OCI-LY3 (cell line): Measurements from ENCODE around the gene CNTNAP2.

Source experiments
- H2AFZ ChIP-seq: fragments of 200-600, 300-600 bp; shearing (Covaris generic); 2 replicates; pipeline ENCODE4 v1.6.0; 2014; ENCODE audit warnings: antibody characterized with exemption, low read depth, low read length
- H3K27ac ChIP-seq: fragments of 200-600, 300-600 bp; sonication (generic); 2 replicates; pipeline ENCODE4 v1.5.1; 2014; ENCODE audit warnings: mild to moderate bottlenecking, low read length, moderate library complexity, mixed read lengths
- H3K27me3 ChIP-seq: fragments of 200-600, 300-600 bp; sonication (generic); 2 replicates; pipeline ENCODE4 v1.6.1; 2014; ENCODE audit warnings: low read depth, low read length, mixed read lengths
- H3K36me3 ChIP-seq: fragments of 200-600, 300-600 bp; sonication (generic); replicated peaks from 2 replicates; pipeline ENCODE3; 2014; ENCODE audit warnings: low read depth, low read length, mixed read lengths
- H3K4me1 ChIP-seq: fragments of 300-600, 200-600 bp; sonication (generic); 2 replicates; pipeline ENCODE4 v1.6.1; 2014; ENCODE audit warnings: low read length, mixed read lengths
- H3K4me2 ChIP-seq: fragments of 200-600, 300-600 bp; sonication (generic); 2 replicates; pipeline ENCODE4 v1.6.1; 2014; ENCODE audit warnings: low read length, mixed read lengths
- H3K4me3 ChIP-seq: fragments of 300-600, 200-600 bp; sonication (generic); 2 replicates; pipeline ENCODE4 v1.5.1; 2014; ENCODE audit warnings: antibody characterized with exemption, mild to moderate bottlenecking, low read length, moderate library complexity
- H3K79me2 ChIP-seq: fragments of 300-600, 200-600 bp; shearing (Covaris generic); 2 replicates; pipeline ENCODE4 v1.6.1; 2014; ENCODE audit warnings: mild to moderate bottlenecking, low read length, mixed read lengths
- H3K9ac ChIP-seq: fragments of 300-600, 200-600 bp; shearing (Covaris generic); 2 replicates; pipeline ENCODE4 v1.6.0; 2014; ENCODE audit warnings: mild to moderate bottlenecking, low read length, moderate library complexity
- H3K9me3 ChIP-seq: fragments of 200-600, 300-600 bp; shearing (Covaris generic); 2 replicates; pipeline ENCODE4 v1.6.1; 2014; ENCODE audit warnings: low read length, mixed read lengths; ENCODE audit not compliant: insufficient read depth
- H4K20me1 ChIP-seq: fragments of 200-600, 300-600 bp; sonication (generic); 2 replicates; pipeline ENCODE4 v1.6.1; 2016; ENCODE audit warnings: low read length, mixed read lengths; ENCODE audit not compliant: insufficient read depth
- EZH2phosphoT487 ChIP-seq: fragments of 200-600 bp; shearing (Covaris generic); IDR thresholded peaks from 2 replicates; pipeline ENCODE4 v1.6.1; 2018; ENCODE audit warnings: antibody characterized with exemption, mixed run types, low read depth
- TF ChIP-seq, protein P1 (sequence below): fragments of 200-600, 300-600 bp; sonication (generic); IDR thresholded peaks from 2 replicates; pipeline ENCODE4 v1.5.1; 2014; ENCODE audit warnings: antibody characterized with exemption, low read length, low read depth

Gene CNTNAP2

DNA sequence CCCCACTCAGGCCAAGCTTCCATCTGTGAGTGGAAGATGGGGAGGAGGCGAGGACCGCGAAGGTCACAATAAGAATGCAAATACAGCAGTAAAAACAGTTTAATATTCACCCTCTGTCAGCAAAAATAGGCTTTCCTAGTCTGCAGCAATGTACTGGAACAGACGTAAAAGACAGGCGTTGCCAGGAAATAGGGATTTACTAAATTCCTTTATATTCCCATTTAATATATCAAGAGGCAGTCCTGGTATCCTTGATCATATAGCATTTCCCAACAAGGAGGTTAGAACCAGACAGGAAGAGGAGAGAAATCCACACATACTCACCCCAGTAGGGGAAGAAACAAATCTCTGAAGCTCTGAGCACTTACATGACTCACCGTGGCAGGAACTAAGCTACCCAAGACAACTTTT, 1419.1 kb downstream of the CNTNAP2 start:
- H2AFZ ChIP-seq, result no peak overlapping the region
- no peak overlapping the region for H3K4me3 ChIP-seq
- no peaks in the 10 kb centered on the region for H3K9me3 ChIP-seq
- H3K36me3 ChIP-seq, result no peaks in the 10 kb centered on the region
- no peaks in the 10 kb centered on the region for H3K79me2 ChIP-seq
- peaks cover 13% of the 10 kb centered on the region for H3K4me1 ChIP-seq
- no peaks in the 10 kb centered on the region for H4K20me1 ChIP-seq
- no peaks in the 10 kb centered on the region for H3K27me3 ChIP-seq
- no peak for TF ChIP-seq EZH2phosphoT487
- TF ChIP-seq, protein P1, sequence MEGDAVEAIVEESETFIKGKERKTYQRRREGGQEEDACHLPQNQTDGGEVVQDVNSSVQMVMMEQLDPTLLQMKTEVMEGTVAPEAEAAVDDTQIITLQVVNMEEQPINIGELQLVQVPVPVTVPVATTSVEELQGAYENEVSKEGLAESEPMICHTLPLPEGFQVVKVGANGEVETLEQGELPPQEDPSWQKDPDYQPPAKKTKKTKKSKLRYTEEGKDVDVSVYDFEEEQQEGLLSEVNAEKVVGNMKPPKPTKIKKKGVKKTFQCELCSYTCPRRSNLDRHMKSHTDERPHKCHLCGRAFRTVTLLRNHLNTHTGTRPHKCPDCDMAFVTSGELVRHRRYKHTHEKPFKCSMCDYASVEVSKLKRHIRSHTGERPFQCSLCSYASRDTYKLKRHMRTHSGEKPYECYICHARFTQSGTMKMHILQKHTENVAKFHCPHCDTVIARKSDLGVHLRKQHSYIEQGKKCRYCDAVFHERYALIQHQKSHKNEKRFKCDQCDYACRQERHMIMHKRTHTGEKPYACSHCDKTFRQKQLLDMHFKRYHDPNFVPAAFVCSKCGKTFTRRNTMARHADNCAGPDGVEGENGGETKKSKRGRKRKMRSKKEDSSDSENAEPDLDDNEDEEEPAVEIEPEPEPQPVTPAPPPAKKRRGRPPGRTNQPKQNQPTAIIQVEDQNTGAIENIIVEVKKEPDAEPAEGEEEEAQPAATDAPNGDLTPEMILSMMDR, result no peak
- no peak overlapping the region for H3K4me2 ChIP-seq
- no peak overlapping the region for H3K27ac ChIP-seq
- no peak overlapping the region for H3K9ac ChIP-seq

DNA sequence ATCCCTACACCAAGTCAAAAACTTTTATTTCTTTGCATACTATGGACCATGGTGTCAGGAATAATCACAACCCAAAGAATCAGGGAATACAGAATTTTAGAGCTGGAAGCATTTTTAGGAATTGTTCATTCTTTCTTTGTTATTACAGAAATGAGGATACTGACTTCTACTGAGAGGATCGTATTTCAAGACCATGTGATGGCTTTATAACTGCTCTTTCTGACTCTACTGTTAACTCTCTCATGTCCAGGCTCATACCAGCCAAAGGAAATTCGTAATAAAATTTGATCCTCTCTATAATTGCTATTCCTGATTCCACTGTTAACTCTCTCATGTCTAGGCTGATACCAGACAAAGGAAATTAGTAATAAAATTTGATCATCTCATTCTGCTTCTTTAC, 1423.1 kb downstream of the CNTNAP2 start:
- no peak overlapping the region for H3K4me2 ChIP-seq
- H3K36me3 ChIP-seq, result no peaks in the 10 kb centered on the region
- H2AFZ ChIP-seq, result no peak overlapping the region
- H3K4me1 ChIP-seq, result no peaks in the 10 kb centered on the region
- H3K9me3 ChIP-seq, result no peaks in the 10 kb centered on the region
- no peak overlapping the region for H3K4me3 ChIP-seq
- no peak overlapping the region for H3K9ac ChIP-seq
- H3K79me2 ChIP-seq, result no peaks in the 10 kb centered on the region
- TF ChIP-seq, protein P1, result no peak
- no peak for TF ChIP-seq EZH2phosphoT487
- no peaks in the 10 kb centered on the region for H4K20me1 ChIP-seq
- H3K27me3 ChIP-seq, result no peaks in the 10 kb centered on the region
- no peak overlapping the region for H3K27ac ChIP-seq

DNA sequence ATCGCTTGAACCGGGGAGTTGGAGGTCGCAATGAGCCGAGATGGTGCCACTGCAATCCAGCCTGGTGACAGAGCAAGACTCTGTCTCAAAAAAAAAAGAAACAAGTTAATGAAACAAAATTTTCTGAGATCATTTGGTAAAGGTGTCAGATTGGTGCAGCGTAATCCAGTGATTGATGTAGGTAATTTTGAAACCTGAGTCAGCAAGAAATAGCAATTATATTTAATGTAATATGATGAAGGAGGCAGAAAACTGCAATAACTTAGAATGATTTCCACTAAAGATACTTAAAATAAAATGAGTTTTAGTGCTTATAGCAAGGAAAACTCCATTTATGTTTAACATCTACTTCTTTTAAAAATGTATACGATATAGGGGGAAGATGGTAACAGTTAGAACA, 1424.1 kb downstream of the CNTNAP2 start:
- no peak overlapping the region for H3K27ac ChIP-seq
- H3K4me1 ChIP-seq, result no peaks in the 10 kb centered on the region
- no peak overlapping the region for H2AFZ ChIP-seq
- H4K20me1 ChIP-seq, result no peaks in the 10 kb centered on the region
- H3K36me3 ChIP-seq, result no peaks in the 10 kb centered on the region
- no peak overlapping the region for H3K4me2 ChIP-seq
- no peaks in the 10 kb centered on the region for H3K9me3 ChIP-seq
- no peak overlapping the region for H3K4me3 ChIP-seq
- H3K9ac ChIP-seq, result no peak overlapping the region
- no peaks in the 10 kb centered on the region for H3K27me3 ChIP-seq
- no peaks in the 10 kb centered on the region for H3K79me2 ChIP-seq
- TF ChIP-seq, protein P1, result no peak
- TF ChIP-seq EZH2phosphoT487, result no peak

DNA sequence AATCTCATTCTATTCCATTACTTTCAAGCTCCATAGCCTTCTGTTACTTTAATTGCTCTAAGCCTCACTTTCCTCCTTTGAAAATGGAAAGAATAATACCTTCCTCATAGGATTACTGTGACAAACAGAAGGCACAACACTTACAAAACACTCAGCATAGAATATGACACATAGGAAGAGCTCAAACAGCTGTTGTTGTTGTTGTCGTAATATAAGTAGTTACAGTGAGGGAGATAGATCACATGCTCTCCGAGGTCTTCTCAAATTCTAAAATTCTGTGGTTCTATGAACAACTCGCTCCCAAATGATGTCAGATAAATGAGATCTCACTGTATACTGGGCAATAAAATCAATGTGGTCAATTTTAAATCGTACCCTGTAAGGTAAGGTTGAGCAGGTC, 1424.7 kb downstream of the CNTNAP2 start:
- no peaks in the 10 kb centered on the region for H3K36me3 ChIP-seq
- H4K20me1 ChIP-seq, result no peaks in the 10 kb centered on the region
- H3K27me3 ChIP-seq, result no peaks in the 10 kb centered on the region
- H2AFZ ChIP-seq, result no peak overlapping the region
- H3K4me2 ChIP-seq, result no peak overlapping the region
- no peak overlapping the region for H3K9ac ChIP-seq
- H3K27ac ChIP-seq, result no peak overlapping the region
- H3K4me1 ChIP-seq, result no peaks in the 10 kb centered on the region
- H3K4me3 ChIP-seq, result no peak overlapping the region
- H3K79me2 ChIP-seq, result no peaks in the 10 kb centered on the region
- TF ChIP-seq, protein P1, result no peak
- no peak for TF ChIP-seq EZH2phosphoT487
- no peaks in the 10 kb centered on the region for H3K9me3 ChIP-seq
